ENCODE results near the gene SULT1A2. TPM values are rescaled to one million over a fixed set of nuclear protein-coding genes. Genes with fewer than 3 reads are reported as not detected.
"Not testable (repeated sequence)": the region's sequence is repeated elsewhere in the genome, so short reads cannot be mapped to it uniquely, and the experiment has no call there.

The SULT1A2 gene
- under 1 TPM in 1 of 2 donors, not detected in 1; 0.48 TPM for total RNA-seq

- no peak within 1 kb of the TSS for H3K27ac Mint-ChIP-seq
Measured at GRCh38 chr16:28596840-28597691, at the start of gene SULT1A2. SULT1A2 (minus strand) TSS chr16:28597050; CDS start chr16:28595930, 1,120 bp downstream.

DNA sequence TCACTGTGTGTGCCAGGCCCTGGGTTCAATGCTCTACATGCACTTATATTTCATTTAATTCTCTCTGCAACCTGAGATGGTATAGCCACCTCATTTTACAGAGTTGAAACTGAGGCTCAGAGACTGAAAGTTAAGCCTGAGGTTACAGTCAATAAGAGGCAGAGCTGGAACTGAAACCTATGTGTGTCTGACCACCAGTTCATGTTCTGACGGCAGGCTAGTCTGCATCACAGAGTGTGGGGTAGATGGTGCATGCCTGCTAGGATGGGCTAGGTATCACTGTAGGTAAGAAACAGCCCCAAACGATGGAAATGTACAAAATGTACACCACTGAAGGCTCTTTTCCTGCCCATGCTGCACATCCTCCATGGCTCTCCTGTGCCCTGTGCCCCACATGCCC lies 43.1 kb upstream of the SULT1A2 start:
- not testable (repeated sequence) for ATAC-seq (replicated peaks); H3K36me3 Mint-ChIP-seq (ENCODE audit: low read depth); H3K4me1 Mint-ChIP-seq; H3K9me3 Mint-ChIP-seq; H3K27ac Mint-ChIP-seq; H3K4me3 Mint-ChIP-seq; H3K27me3 Mint-ChIP-seq

More at GRCh38 chr16:28596840-28597691, at the start of gene SULT1A2:
- Mint-ChIP-seq H3K4me1 (no peaks in the 10 kb centered on the region), H3K27me3 (no peaks in the 10 kb centered on the region), H3K9me3 (no peaks in the 10 kb centered on the region), H3K36me3 (ENCODE audit: low read depth) (peaks cover 6% of the 10 kb centered on the region), H3K4me3 (no peak within 1 kb of the TSS)
- no peak for ATAC-seq (replicated peaks)

GRCh38 chr16:28638359-28638758 lies 41.5 kb upstream of the SULT1A2 start:
- H3K9me3 Mint-ChIP-seq; H3K27me3 Mint-ChIP-seq; H3K36me3 Mint-ChIP-seq (ENCODE audit: low read depth); H3K4me3 Mint-ChIP-seq; H3K4me1 Mint-ChIP-seq; ATAC-seq (replicated peaks); H3K27ac Mint-ChIP-seq: not testable (repeated sequence)

DNA sequence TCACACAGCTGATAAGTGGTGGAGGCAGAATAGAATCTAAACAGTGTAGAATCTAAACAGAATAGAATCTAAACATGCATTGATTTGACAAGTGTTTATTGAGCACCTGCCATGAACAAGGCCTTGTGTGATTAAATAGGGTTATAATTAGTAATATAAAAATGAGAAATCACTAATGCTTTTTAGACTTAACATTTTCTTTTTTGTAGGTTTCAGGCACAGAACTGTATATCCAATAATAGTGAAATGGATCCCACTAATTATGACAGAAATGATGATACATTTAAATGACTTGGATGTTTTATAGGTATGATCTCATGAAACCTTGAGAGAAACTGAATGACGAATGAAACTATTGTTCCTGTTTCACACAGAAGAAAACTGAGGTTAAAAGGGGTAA lies 40.9 kb upstream of the SULT1A2 start, which contains the start of gene NPIPB8:
Gene NPIPB8, plus strand, starts transcription at position 301 of the 400 bp plus-strand sequence. CDS start 296 bp downstream, outside the sequence.
- H3K27me3 Mint-ChIP-seq; ATAC-seq (replicated peaks); H3K36me3 Mint-ChIP-seq (ENCODE audit: low read depth); H3K4me1 Mint-ChIP-seq; H3K4me3 Mint-ChIP-seq; H3K27ac Mint-ChIP-seq; H3K9me3 Mint-ChIP-seq: not testable (repeated sequence)

- not testable (repeated sequence) for H3K36me3 Mint-ChIP-seq (ENCODE audit: low read depth); H3K4me3 Mint-ChIP-seq; H3K27ac Mint-ChIP-seq; H3K9me3 Mint-ChIP-seq; H3K27me3 Mint-ChIP-seq; H3K4me1 Mint-ChIP-seq; ATAC-seq (replicated peaks)
Measured at GRCh38 chr16:28636093-28636823, 39.4 kb upstream of the SULT1A2 start.

DNA sequence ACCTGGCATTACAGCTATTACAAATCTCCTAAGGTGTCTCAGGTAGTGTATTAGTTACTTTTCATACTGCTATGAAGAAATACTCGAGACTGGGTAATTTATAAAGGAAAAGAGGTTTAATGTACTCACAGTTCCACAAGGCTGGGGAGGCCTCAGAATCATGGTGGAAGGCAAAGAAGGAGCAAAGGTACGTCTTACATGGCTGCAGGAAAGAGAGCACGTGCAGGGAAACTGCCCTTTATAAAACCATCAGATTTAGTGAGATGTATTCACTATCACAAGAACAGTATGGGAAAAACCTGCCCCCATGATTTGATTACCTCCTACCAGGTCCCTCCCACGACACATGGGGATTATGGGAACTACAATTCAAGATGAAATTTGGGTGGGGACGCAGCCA lies 34.1 kb upstream of the SULT1A2 start:
- not testable (repeated sequence) for H3K4me3 Mint-ChIP-seq; H3K36me3 Mint-ChIP-seq (ENCODE audit: low read depth); H3K27me3 Mint-ChIP-seq; H3K27ac Mint-ChIP-seq; H3K4me1 Mint-ChIP-seq; ATAC-seq (replicated peaks); H3K9me3 Mint-ChIP-seq

DNA sequence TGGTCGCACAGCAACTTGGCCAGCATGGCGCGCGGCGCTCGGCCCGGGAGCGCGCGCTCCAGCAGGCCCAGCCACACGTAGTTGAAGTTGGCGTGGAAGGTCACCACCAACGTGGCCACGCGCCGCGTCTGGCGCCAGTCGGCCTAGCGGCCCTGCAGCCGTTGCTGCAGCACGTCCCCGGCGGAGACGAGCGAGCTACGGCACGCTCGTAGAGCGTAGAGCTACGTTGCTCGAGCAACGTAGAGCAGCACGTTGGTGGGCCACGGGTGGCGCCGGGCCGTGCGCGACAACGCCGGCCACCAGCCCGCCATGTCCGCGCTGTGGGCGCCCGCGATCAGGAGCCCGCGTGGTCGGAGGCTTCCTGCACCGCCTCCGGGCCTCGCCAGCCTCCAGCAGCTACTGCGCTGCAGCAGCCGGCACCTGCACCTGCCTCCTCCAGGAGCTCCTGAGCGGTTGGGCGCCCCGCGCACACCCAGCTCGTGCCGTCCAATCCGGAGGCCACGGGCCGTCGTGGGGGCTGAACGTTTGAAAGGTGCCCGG lies 26.4 kb upstream of the SULT1A2 start:
- Mint-ChIP-seq H3K9me3 (no peaks in the 10 kb centered on the region), H3K27me3 (no peaks in the 10 kb centered on the region), H3K4me3 (peak overlapping the region; percentile 80), H3K4me1 (peaks cover 5% of the 10 kb centered on the region), H3K36me3 (ENCODE audit: low read depth) (peaks cover 28% of the 10 kb centered on the region), H3K27ac (peak overlapping the region; percentile 71)
- ATAC-seq (replicated peaks), result peak; percentile 90

DNA sequence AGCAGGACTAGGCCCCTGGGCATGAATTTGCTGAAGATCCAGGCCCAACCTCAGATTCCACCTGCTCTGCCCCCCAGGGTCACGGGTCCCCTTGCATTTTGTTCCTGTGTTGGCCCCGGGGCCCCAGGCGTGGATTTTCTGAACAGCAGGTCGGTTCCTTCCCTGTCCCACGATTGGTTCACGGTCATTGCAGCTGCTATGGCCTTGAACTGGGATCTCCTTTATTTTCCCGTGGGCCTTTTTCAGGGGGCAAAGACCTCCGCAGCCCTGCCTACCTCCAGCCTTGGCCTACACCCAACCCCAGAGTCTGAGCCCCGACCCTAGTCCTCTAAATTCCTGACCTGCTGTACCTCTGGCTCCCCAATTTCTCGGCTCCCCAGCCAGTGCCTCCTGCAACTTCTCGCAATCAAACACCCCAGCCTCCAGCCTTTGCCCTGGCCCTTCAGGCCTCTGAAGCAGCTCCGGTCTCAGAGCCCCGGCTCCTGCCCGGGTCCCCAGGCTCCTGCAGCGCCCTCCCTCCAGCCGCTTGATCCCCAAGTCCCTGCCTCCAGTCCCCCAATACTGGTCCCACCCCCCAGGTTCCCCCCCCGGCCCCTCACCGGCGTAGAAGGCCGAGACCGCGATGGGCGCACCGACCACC lies 25.8 kb upstream of the SULT1A2 start:
- peaks cover 34% of the 10 kb centered on the region for H3K36me3 Mint-ChIP-seq (ENCODE audit: low read depth)
- peak overlapping the region; percentile 80 for H3K4me3 Mint-ChIP-seq
- peak; percentile 28 for ATAC-seq (replicated peaks)
- not testable (repeated sequence) for H3K4me1 Mint-ChIP-seq, H3K27me3 Mint-ChIP-seq, H3K9me3 Mint-ChIP-seq
- H3K27ac Mint-ChIP-seq, result peak overlapping the region; percentile 71

- Mint-ChIP-seq H3K4me3 (peak overlapping the region; percentile 80), H3K4me1 (peaks cover 5% of the 10 kb centered on the region), H3K36me3 (ENCODE audit: low read depth) (peaks cover 41% of the 10 kb centered on the region), H3K27me3 (no peaks in the 10 kb centered on the region), H3K27ac (no peak overlapping the region), H3K9me3 (no peaks in the 10 kb centered on the region)
- ATAC-seq (replicated peaks), result no peak
Measured at GRCh38 chr16:28621481-28622155, 24.8 kb upstream of the SULT1A2 start.

GRCh38 chr16:28620316-28620715 lies 23.5 kb upstream of the SULT1A2 start:
- peaks cover 41% of the 10 kb centered on the region for H3K36me3 Mint-ChIP-seq (ENCODE audit: low read depth)
- H3K4me3 Mint-ChIP-seq; H3K27ac Mint-ChIP-seq; H3K9me3 Mint-ChIP-seq; ATAC-seq (replicated peaks); H3K27me3 Mint-ChIP-seq; H3K4me1 Mint-ChIP-seq: not testable (repeated sequence)

- ATAC-seq (replicated peaks), result no peak
- H3K27me3 Mint-ChIP-seq, result no peaks in the 10 kb centered on the region
- H3K9me3 Mint-ChIP-seq, result no peaks in the 10 kb centered on the region
- no peak overlapping the region for H3K27ac Mint-ChIP-seq
- peaks cover 5% of the 10 kb centered on the region for H3K4me1 Mint-ChIP-seq
- H3K4me3 Mint-ChIP-seq, result no peak overlapping the region
- H3K36me3 Mint-ChIP-seq (ENCODE audit: low read depth), result peaks cover 41% of the 10 kb centered on the region
Measured at GRCh38 chr16:28617874-28618273, 21.0 kb upstream of the SULT1A2 start.

DNA sequence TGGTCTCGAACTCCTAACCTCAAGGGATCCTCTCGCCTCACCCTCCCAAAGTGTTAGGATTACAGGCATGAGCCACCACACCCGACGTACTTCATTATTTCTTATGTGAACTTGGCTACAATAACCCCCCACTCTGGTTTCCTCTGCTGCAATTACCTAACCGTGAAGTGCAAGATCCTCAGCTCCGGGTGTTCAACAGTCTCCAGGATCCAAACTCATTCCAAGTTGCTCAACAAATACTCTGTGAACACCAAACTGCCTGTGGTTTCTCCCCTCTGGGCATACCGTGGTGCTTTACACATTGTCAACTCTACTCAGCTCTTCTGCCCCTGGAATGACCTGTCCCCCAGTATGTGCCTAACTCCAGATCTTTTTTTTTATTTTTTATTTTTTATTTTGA lies 19.8 kb upstream of the SULT1A2 start:
- H3K9me3 Mint-ChIP-seq, result no peaks in the 10 kb centered on the region
- H3K4me1 Mint-ChIP-seq, result no peaks in the 10 kb centered on the region
- no peak for ATAC-seq (replicated peaks)
- no peak overlapping the region for H3K27ac Mint-ChIP-seq
- peaks cover 41% of the 10 kb centered on the region for H3K36me3 Mint-ChIP-seq (ENCODE audit: low read depth)
- H3K27me3 Mint-ChIP-seq, result no peaks in the 10 kb centered on the region
- H3K4me3 Mint-ChIP-seq, result no peak overlapping the region

GRCh38 chr16:28616224-28616577 lies 19.4 kb upstream of the SULT1A2 start:
- H3K36me3 Mint-ChIP-seq (ENCODE audit: low read depth), result peaks cover 40% of the 10 kb centered on the region
- not testable (repeated sequence) for H3K27me3 Mint-ChIP-seq; H3K27ac Mint-ChIP-seq; H3K4me3 Mint-ChIP-seq; ATAC-seq (replicated peaks); H3K4me1 Mint-ChIP-seq; H3K9me3 Mint-ChIP-seq
